ENCODE measurements around the gene RSPH10B.
"Not testable (repeated sequence)": the region's sequence is repeated elsewhere in the genome, so short reads cannot be mapped to it uniquely, and the experiment has no call there.

GRCh38 chr7:5931905-5932644 lies 38.4 kb downstream of the RSPH10B start:
- TF ChIP-seq, protein P1, sequence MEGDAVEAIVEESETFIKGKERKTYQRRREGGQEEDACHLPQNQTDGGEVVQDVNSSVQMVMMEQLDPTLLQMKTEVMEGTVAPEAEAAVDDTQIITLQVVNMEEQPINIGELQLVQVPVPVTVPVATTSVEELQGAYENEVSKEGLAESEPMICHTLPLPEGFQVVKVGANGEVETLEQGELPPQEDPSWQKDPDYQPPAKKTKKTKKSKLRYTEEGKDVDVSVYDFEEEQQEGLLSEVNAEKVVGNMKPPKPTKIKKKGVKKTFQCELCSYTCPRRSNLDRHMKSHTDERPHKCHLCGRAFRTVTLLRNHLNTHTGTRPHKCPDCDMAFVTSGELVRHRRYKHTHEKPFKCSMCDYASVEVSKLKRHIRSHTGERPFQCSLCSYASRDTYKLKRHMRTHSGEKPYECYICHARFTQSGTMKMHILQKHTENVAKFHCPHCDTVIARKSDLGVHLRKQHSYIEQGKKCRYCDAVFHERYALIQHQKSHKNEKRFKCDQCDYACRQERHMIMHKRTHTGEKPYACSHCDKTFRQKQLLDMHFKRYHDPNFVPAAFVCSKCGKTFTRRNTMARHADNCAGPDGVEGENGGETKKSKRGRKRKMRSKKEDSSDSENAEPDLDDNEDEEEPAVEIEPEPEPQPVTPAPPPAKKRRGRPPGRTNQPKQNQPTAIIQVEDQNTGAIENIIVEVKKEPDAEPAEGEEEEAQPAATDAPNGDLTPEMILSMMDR (IDR thresholded peaks at IDR 0.05 in 8 of 11, conservative IDR thresholded peaks at IDR 0.05 in 3 of 11) = not testable (repeated sequence)
- peak in 1 of 3 donors; percentile 26 for TF ChIP-seq POLR2AphosphoS5 (IDR thresholded peaks at IDR 0.05)
- not testable (repeated sequence) for TF ChIP-seq POLR2A (IDR thresholded peaks at IDR 0.05)
